ENCODE measurements around the gene KLF8.
"Not testable (repeated sequence)": the region's sequence is repeated elsewhere in the genome, so short reads cannot be mapped to it uniquely, and the experiment has no call there.

Gene KLF8

DNA sequence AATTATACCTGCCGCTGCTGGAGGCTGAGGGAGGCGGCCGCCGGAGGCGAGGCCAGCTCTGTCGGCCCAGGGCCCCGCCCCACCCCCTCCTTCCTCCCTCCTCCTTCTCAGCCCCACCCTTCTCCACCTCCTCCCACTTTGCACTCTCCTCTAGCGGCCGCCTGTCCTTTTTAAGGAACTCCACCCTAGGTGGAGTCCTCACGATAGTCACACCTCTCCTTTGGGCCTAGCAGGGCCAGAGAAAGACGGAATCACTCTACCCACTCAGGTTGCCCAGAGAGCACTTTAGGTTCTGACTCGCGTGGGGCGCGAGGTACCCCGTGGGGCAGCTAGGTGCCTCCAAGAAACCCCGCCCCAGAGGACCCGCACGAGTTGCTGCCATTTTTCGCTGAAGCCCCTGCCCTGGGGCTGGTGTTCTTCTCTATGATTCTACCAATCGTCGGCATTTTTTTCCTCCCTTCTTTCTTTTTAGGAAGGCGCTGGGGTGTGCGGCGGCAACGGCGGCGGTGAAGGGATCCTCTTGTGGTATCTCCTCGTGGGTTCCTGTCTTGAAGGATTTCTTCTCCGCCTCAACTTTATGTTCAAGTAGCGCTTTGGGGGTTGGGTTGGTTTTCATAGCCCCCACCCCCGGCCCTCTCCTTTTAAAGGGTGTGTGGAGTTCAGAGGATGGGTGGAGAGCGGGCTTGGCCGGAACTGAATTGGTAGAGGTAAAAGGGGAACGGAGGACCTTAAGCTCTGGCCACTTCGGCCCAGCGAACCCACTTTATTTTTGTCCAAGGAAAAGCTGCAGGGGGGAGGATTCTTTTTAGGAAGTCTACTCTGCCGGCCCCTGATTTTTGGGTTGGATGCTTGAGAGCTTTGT is at the start of gene KLF8:
Gene KLF8, plus strand, starts transcription at position 136 of the 862 bp plus-strand sequence. CDS start 979 bp downstream, outside the sequence.
- DNase-seq, result peak; percentile 7

DNA sequence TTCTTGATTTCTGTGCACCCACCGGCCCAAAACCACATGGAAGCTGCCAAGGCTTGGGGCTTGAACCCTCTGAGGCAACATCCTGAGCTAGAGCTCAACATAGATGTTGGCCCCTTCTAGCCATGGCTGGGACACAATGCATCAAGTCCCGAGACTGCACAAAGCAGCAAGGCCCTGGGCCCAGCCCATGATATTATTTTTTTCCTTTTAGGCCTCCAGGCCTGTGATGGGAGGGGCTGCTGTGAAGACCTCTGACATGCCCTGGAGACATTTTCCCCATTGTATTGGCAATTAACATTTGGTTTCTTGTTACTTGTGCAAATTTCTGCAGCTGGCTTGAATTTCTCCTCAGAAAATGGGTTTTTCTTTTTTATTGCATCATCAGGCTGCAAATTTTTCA is 25.2 kb upstream of the KLF8 start:
- DNase-seq, result not testable (repeated sequence)

GRCh38 chrX:56211701-56212100 is 20.5 kb upstream of the KLF8 start:
- DNase-seq, result no peak

DNA sequence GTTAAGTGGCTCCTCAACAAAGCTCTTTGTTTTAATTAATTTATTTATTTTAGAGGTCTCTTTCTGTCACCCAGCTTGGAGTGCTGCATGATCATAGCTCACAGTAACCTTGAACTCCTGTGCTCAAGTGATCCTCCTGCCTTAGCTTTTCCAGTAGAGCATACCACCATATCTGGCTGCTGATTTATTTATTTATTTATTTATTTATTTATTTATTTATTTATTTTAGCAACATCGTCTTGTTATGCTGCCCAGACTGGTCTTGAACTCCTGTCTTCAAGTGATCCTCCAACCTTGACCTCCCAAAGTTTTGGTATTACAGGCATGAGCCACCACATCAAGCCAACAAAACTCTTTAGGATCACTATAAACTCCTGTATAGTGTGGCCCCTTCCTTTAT is 15.8 kb upstream of the KLF8 start:
- no peak for DNase-seq

- DNase-seq, result peak; percentile 16
Observed at GRCh38 chrX:56219700-56220099, 12.5 kb upstream of the KLF8 start.

DNA sequence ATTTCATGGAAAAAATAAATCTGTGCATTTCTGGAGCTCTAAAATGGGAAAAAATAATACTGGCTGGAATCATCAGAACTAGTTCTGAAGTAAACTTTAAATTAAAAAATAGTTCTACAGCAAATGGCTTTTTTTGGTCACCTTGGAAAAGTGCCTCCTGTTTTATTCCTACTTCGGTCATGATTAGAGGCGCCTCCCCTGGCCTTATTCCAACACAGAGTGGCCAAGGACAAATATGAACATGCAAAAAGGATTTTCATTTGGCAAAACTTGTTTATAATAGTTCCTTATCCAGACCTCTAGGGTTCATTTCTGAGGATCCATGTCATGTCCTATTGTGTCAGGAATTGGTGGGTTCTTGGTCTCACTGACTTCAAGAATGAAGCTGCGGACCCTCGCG is 11.1 kb upstream of the KLF8 start:
- no peak for DNase-seq

DNA sequence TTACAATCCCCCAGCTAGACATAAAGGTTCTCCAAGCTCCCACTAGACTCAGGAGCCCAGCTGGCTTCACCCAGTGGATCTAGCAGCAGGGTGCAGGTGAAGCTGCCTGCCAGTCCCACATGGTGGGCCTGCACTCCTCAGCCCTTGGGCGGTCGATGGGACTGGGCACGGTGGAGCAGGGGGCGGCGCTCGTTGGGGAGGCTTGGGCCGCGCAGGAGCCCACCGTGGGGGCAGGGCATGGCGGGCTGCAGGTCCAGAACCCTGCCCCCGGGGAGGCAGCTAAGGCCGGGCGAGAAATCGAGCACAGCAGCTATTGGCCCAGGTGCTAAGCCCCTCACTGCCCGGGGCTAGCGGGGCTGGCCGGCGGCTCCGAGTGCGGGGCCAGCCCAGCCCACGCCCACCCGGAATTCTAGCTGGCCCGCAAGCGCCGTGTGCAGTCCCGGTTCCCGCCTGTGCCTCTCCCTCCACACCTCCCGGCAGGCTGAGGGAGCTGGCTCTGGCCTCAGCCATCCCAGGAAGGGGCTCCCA is 9.6 kb upstream of the KLF8 start:
- no peak for DNase-seq

DNA sequence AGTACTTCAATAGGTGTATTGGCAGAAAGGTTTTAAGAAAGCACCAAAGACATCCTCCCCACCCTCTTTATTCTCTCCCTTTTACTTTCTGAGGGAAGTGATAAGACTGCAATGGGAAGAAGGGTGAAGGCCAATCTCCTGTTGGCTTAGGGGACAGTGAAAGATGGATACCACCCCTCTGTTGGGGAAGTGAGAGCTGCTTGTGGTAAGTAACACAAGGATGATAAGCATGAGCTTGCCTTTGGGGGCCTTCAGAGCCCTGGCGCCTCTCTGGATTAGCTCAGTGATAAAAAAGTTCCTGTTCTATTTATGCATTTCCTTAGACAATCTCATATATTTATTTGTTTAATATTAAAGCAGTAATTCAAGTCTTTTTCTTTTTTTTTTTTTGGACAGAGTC is 5.2 kb upstream of the KLF8 start:
- no peak for DNase-seq

DNA sequence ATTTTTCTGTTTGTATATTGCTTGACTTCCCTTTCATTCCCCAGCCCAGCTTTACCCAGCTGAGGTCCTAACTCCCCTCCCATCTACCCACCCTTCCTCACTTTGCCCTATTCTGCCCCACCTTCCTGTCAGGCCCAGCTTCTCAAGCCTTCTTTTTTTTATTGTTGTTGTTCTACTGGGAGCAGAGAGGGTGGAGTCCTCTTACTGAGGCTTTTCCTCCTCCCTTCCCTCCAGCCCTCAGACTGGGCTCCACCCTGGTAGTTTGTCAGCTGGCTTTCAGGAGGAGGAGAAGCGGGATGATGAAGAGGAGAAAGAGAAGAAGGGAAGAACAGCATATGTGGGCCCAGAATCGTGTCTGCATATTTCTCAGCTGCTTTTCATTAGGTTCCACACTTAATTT is 3.2 kb upstream of the KLF8 start:
- DNase-seq, result no peak

GRCh38 chrX:56231537-56232090 is 542 bp upstream of the KLF8 start:
- no peak for DNase-seq

- no peak for DNase-seq
Observed at GRCh38 chrX:56233100-56233499, 944 bp downstream of the KLF8 start.

DNA sequence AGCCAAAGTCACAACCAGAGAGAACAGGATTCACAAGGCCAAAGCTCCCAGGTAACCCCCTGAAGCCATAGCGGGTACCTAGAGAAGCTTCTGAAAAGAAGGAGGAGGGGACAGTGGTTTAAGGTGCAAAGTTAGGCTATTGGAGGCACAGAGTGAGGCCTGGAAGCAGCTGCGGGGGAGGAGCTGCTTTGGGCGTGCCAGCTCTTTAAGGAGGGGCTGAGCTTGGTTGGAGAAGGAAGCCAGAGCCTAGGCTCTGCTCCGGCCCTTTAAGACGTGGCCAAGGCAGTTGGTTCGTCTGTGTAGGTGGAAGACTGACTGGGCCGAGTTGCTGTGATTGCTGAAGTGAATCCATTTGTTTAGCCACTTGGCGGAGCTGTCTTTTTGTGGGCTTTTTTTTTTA is 1.5 kb downstream of the KLF8 start:
- DNase-seq, result peak; percentile 38

- peak; percentile 50 for DNase-seq
Observed at GRCh38 chrX:56248492-56248891, 16.3 kb downstream of the KLF8 start.

- DNase-seq, result no peak
Observed at GRCh38 chrX:56253832-56254703, 21.9 kb downstream of the KLF8 start.

GRCh38 chrX:56268888-56269287 is 36.7 kb downstream of the KLF8 start:
- DNase-seq, result no peak

- no peak for DNase-seq
Observed at GRCh38 chrX:56278692-56279091, 46.5 kb downstream of the KLF8 start.

DNA sequence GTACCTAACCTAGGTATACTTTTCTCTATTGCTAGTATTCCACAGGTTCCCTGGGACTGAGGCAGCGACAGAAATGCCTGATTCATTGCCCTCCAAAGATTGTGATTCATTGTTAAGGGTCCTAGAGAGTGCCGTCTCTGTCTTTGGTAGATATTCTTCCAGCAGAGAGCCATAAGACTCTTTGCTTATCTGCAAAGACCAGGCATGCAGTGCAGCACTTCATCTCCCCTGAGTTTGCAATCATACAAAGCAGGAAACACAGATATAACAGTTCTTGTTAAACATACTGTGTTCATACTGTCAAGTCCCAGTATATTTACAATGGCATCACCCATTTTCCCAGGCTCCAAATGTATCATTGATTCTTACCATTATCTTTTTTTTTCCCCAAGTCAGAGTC is 47.7 kb downstream of the KLF8 start:
- DNase-seq, result no peak

DNA sequence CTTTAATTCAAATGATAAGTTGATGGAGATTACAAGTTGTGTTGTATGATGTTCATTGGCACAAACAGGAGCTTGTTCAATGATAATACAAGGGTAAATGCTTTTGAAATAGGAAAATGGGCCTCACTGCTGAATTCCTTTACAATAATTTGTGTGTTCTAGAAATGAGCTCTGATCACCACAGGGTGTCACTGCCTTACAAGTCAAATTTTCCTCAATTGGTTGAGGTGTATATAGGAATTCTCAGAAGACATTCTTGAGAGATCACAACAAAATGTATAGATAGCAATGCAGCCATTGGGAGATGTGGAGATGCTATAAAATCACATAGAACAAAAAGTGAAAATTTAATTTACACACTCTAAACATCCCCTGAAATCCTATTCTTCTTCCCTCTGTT is 49.6 kb downstream of the KLF8 start:
- DNase-seq, result peak; percentile 0

GRCh38 chrX:56284269-56284668 is 52.1 kb downstream of the KLF8 start:
- DNase-seq, result no peak

DNA sequence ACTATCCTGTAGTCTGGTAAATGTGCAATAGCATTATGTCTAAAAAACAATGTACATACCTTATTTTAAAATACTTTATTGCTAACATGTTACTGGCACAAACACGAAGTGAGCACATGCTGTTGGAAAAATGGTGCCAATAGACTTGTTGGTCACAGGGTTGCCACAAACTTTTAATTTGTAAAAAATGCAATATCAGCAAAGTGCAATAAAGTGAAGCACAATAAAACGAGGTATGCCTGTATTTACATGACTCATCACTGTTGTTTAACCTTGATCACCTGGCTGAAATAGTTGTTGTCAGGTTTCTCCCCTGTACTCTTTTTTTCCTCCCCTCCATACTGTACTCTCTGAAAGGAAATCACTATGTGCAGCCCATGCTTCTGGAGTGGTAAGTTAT is 56.5 kb downstream of the KLF8 start:
- DNase-seq, result no peak

DNA sequence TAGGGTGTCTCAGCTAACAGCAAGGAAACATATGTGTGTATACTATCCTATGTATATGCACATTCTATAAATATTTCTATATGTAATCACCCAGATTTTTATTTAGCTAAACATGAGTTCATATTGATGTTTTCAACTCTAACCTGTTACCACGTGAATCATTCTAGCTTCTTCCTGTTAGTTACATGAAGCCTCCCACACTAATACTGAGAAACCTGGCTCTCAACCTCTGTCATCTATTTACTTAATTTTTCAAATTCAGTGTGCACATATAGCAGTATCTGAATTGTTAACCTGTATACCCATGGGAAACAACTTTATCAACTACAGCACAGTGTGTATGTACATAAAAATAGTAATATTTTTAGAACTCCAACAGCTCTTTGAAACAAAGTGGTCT is 57.3 kb downstream of the KLF8 start:
- no peak for DNase-seq

- no peak for DNase-seq
Observed at GRCh38 chrX:56308726-56309125, 76.6 kb downstream of the KLF8 start.

GRCh38 chrX:56309881-56310280 is 77.7 kb downstream of the KLF8 start:
- no peak for DNase-seq

Measured in suppressor macrophage treated with lipopolysaccharide for 4 hours (primary cell).